GM19239 (cell line): ENCODE data around the gene IAH1.

Experiments used
- DNase-seq: peaks from one replicate; pipeline ENCODE4 v3.0.0; 2011; ENCODE audit warnings: low spot score; ENCODE audit not compliant: insufficient read length
- FAIRE-seq: peaks from 2 replicates; lab custom pipeline; 2011; peaks lifted over from hg19 to GRCh38; lab: Jason Lieb, UNC

Gene IAH1

DNA sequence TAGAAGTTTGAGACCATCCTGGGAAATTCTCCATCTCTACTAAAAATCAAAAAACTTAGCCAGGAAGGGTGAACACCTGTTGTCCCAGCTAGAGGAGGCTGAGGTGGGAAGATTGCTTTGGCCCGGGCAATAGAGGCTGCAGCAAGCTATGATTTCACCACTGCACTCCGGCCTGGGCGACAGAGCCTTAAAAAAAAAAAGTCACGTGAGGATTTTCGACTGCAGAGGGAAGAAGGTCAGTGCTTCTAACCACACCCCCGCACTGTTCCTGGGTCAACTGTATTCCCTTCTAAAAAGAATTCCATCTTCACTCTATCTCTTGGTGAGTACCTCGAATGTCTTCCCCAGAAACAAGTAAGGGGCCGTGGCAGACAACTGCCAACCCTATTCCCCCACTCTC is 49.9 kb downstream of the IAH1 start:
- FAIRE-seq (no peak), DNase-seq (no peak)

GRCh38 chr2:9525266-9525665 is 50.9 kb downstream of the IAH1 start:
- DNase-seq (no peak), FAIRE-seq (no peak)

GRCh38 chr2:9527995-9528787 is 53.8 kb downstream of the IAH1 start:
- no peak for DNase-seq
- FAIRE-seq = no peak

DNA sequence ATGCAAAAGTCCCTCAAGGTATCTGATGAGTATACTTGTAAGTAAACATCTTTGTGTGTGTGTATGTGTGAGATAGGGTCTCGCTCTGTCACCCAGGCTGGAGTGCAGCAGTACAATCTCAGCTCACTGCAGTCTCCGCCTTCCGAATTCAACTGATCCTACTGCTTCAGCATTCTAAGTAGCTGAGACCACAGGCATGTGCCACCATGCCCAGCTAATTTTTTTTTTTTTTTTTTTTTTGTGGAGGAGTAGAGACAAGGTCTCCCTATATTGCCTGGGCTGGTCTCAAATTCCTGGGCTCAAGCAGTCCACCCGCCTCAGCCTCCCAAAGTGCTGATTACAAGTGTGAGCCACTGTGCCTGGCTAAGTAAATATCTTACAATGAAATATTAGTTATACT is 58.1 kb downstream of the IAH1 start:
- FAIRE-seq (no peak), DNase-seq (no peak)

- DNase-seq (no peak), FAIRE-seq (peak; percentile 58)
These were observed 59.3 kb downstream of the IAH1 start for GRCh38 chr2:9533663-9534062.

DNA sequence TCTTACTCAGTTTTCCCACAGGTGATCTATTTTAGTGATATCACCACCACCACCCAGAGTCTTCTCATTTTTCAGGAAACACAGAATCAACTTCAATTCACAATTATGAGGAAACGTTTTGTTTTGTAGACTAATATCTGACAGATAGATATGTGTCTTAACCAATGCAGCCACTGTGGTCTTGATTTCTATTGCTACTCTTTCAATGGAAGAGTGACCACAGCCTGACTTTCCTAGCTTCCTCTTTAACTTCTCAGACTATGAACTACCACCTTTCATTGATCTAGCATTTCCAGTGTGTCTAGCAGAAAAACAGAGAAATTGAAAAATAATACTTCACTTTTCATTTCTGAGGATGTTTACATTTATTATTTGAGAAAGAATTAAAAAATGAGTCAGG is 60.8 kb downstream of the IAH1 start:
- FAIRE-seq = peak; percentile 78
- DNase-seq = no peak

- DNase-seq (no peak), FAIRE-seq (peak; percentile 31)
These were observed 62.2 kb downstream of the IAH1 start for GRCh38 chr2:9536504-9536903.

- DNase-seq = no peak
- peak; percentile 70 for FAIRE-seq
These were observed 63.7 kb downstream of the IAH1 start for GRCh38 chr2:9538000-9538507.
